ENCODE data around the gene DCUN1D4. TPM values are rescaled to one million over a fixed set of nuclear protein-coding genes. Genes with fewer than 3 reads are reported as not detected.

Gene DCUN1D4
- total RNA-seq (10 to 100 TPM; 24.6 to 27.0 TPM), polyA plus RNA-seq (10.3 TPM)

- CTCF ChIA-PET = interaction anchor here (1.0 to 2.8 kb wide), 5 partner anchors 10 to 65 kb away, joined by 3 to 10 read pairs (median 4); no protein-coding TSS in a partner anchor
- no peaks in the 10 kb centered on the region for H3K36me3 ChIP-seq (ENCODE audit: insufficient read depth, low read length)
- peaks cover 0 to 2% of the 10 kb centered on the region in 2 donors for H3K27me3 Mint-ChIP-seq
- POLR2A ChIA-PET = interaction anchor here (0.8 to 1.3 kb wide), 3 partner anchors 195 to 880 kb away, joined by 4 to 11 read pairs (median 5); partner anchors contain the start of gene SGCB
- DNase-seq = peak; percentile 96 to 98 (median 98)
- H3K9me3 Mint-ChIP-seq = no peaks in the 10 kb centered on the region
- H3K4me3 Mint-ChIP-seq = peak within 1 kb of the TSS; percentile 87 to 99 (median 97)
- peak within 1 kb of the TSS; percentile 66 for H3K27ac ChIP-seq (ENCODE audit: low read depth, low read length)
- no peaks in the 10 kb centered on the region for H3K9me3 ChIP-seq (ENCODE audit: low read length)
- H3K4me1 ChIP-seq (ENCODE audit: insufficient read depth, low read length) = peaks cover 6% of the 10 kb centered on the region
- H3K4me1 Mint-ChIP-seq = peaks cover 24 to 33% (median 30%) of the 10 kb centered on the region in 3 donors
- peak within 1 kb of the TSS; percentile 70 to 99 (median 92) for H3K27ac Mint-ChIP-seq
- no peaks in the 10 kb centered on the region for H3K27me3 ChIP-seq (ENCODE audit: insufficient read depth, low read length, poor library complexity, severe bottlenecking)
- H3K36me3 Mint-ChIP-seq = peaks cover 0 to 12% (median 0%) of the 10 kb centered on the region in 3 donors
- peak within 1 kb of the TSS; percentile 93 for H3K4me3 ChIP-seq (ENCODE audit: low read length)
Observed at GRCh38 chr4:51842554-51843308, at the start of gene DCUN1D4. TSS of gene DCUN1D4 (plus strand) at chr4:51843153. CDS start at chr4:51843243, 90 bp downstream.

GRCh38 chr4:51820443-51821234, 22.3 kb upstream of the DCUN1D4 start:
- DNase-seq = no peak
- POLR2A ChIA-PET = no interaction called here
- no peak overlapping the region for H3K4me3 Mint-ChIP-seq

GRCh38 chr4:51825341-51825740, 17.6 kb upstream of the DCUN1D4 start:
- H3K9me3 Mint-ChIP-seq = peaks cover 7 to 12% (median 11%) of the 10 kb centered on the region in 5 donors
- Histone ChIP-seq H3K27me3 (ENCODE audit: insufficient read depth, low read length, poor library complexity, severe bottlenecking) (no peaks in the 10 kb centered on the region), H3K27ac (ENCODE audit: low read depth, low read length) (no peak overlapping the region), H3K9me3 (ENCODE audit: low read length) (no peaks in the 10 kb centered on the region), H3K36me3 (ENCODE audit: insufficient read depth, low read length) (no peaks in the 10 kb centered on the region), H3K4me1 (ENCODE audit: insufficient read depth, low read length) (no peaks in the 10 kb centered on the region), H3K4me3 (ENCODE audit: low read length) (no peak overlapping the region)
- DNase-seq = no peak
- H3K4me1 Mint-ChIP-seq = no peaks in the 10 kb centered on the region
- ChIA-PET CTCF (no interaction called here), POLR2A (no interaction called here)
- H3K27me3 Mint-ChIP-seq = peaks cover 5 to 20% of the 10 kb centered on the region in 2 donors
- H3K4me3 Mint-ChIP-seq = no peak overlapping the region
- no peak overlapping the region for H3K27ac Mint-ChIP-seq
- peaks cover 1 to 10% (median 2%) of the 10 kb centered on the region in 3 donors for H3K36me3 Mint-ChIP-seq

More at GRCh38 chr4:51820443-51821234, 22.3 kb upstream of the DCUN1D4 start:
- Histone ChIP-seq H3K27me3 (ENCODE audit: insufficient read depth, low read length, poor library complexity, severe bottlenecking) (no peaks in the 10 kb centered on the region), H3K27ac (ENCODE audit: low read depth, low read length) (no peak overlapping the region), H3K4me1 (ENCODE audit: insufficient read depth, low read length) (no peaks in the 10 kb centered on the region), H3K4me3 (ENCODE audit: low read length) (no peak overlapping the region), H3K36me3 (ENCODE audit: insufficient read depth, low read length) (no peaks in the 10 kb centered on the region), H3K9me3 (ENCODE audit: low read length) (no peaks in the 10 kb centered on the region)
- CTCF ChIA-PET = interaction anchor here (0.8 to 1.3 kb wide), 2 partner anchors 8 to 12 kb away, joined by 3 read pairs; no protein-coding TSS in a partner anchor
- H3K36me3 Mint-ChIP-seq = peaks cover 1 to 35% (median 2%) of the 10 kb centered on the region in 3 donors
- H3K27ac Mint-ChIP-seq = no peak overlapping the region
- H3K27me3 Mint-ChIP-seq = peaks cover 3 to 7% of the 10 kb centered on the region in 2 donors
- no peaks in the 10 kb centered on the region for H3K4me1 Mint-ChIP-seq
- peaks cover 13 to 33% (median 28%) of the 10 kb centered on the region in 5 donors for H3K9me3 Mint-ChIP-seq

- H3K9me3 Mint-ChIP-seq = no peaks in the 10 kb centered on the region
- no peak overlapping the region for H3K4me3 Mint-ChIP-seq
- no peak for DNase-seq
- Histone ChIP-seq H3K4me3 (ENCODE audit: low read length) (no peak overlapping the region), H3K4me1 (ENCODE audit: insufficient read depth, low read length) (no peaks in the 10 kb centered on the region), H3K27me3 (ENCODE audit: insufficient read depth, low read length, poor library complexity, severe bottlenecking) (no peaks in the 10 kb centered on the region), H3K9me3 (ENCODE audit: low read length) (no peaks in the 10 kb centered on the region), H3K27ac (ENCODE audit: low read depth, low read length) (no peak overlapping the region), H3K36me3 (ENCODE audit: insufficient read depth, low read length) (no peaks in the 10 kb centered on the region)
- ChIA-PET POLR2A (no interaction called here), CTCF (no interaction called here)
- H3K27me3 Mint-ChIP-seq = peaks cover 11 to 34% of the 10 kb centered on the region in 2 donors
- H3K4me1 Mint-ChIP-seq = no peaks in the 10 kb centered on the region
- H3K36me3 Mint-ChIP-seq = no peaks in the 10 kb centered on the region
- no peak overlapping the region for H3K27ac Mint-ChIP-seq
Observed at GRCh38 chr4:51830156-51830720, 12.7 kb upstream of the DCUN1D4 start.

GRCh38 chr4:51831133-51831532, 11.8 kb upstream of the DCUN1D4 start:
- Histone ChIP-seq H3K27me3 (ENCODE audit: insufficient read depth, low read length, poor library complexity, severe bottlenecking) (no peaks in the 10 kb centered on the region), H3K9me3 (ENCODE audit: low read length) (no peaks in the 10 kb centered on the region), H3K27ac (ENCODE audit: low read depth, low read length) (no peak overlapping the region), H3K36me3 (ENCODE audit: insufficient read depth, low read length) (no peaks in the 10 kb centered on the region), H3K4me3 (ENCODE audit: low read length) (no peak overlapping the region), H3K4me1 (ENCODE audit: insufficient read depth, low read length) (no peaks in the 10 kb centered on the region)
- Mint-ChIP-seq H3K27ac (no peak overlapping the region), H3K4me1 (no peaks in the 10 kb centered on the region), H3K4me3 (no peak overlapping the region), H3K36me3 (no peaks in the 10 kb centered on the region), H3K27me3 (peaks cover 15 to 42% of the 10 kb centered on the region in 2 donors), H3K9me3 (no peaks in the 10 kb centered on the region)
- ChIA-PET POLR2A (no interaction called here), CTCF (interaction anchor here (1.2 to 2.5 kb wide), 3 partner anchors 192 to 207 kb away, joined by 5 to 12 read pairs (median 7); partner anchors contain the start of gene SGCB)
- peak; percentile 37 to 77 (median 48) for DNase-seq

- Histone ChIP-seq H3K9me3 (ENCODE audit: low read length) (no peaks in the 10 kb centered on the region), H3K27ac (ENCODE audit: low read depth, low read length) (no peak overlapping the region), H3K36me3 (ENCODE audit: insufficient read depth, low read length) (no peaks in the 10 kb centered on the region), H3K27me3 (ENCODE audit: insufficient read depth, low read length, poor library complexity, severe bottlenecking) (no peaks in the 10 kb centered on the region), H3K4me1 (ENCODE audit: insufficient read depth, low read length) (no peaks in the 10 kb centered on the region), H3K4me3 (ENCODE audit: low read length) (no peak overlapping the region)
- H3K4me1 Mint-ChIP-seq = no peaks in the 10 kb centered on the region
- ChIA-PET CTCF (interaction anchor here (2.3 to 2.5 kb wide), 2 partner anchors 10 to 192 kb away, joined by 10 to 12 read pairs; partner anchors contain the start of gene DCUN1D4), POLR2A (interaction anchor here (0.9 kb wide), 1 partner anchor 11 kb away, joined by 4 read pairs; no protein-coding TSS in a partner anchor)
- H3K4me3 Mint-ChIP-seq = no peak overlapping the region
- H3K27ac Mint-ChIP-seq = no peak overlapping the region
- H3K9me3 Mint-ChIP-seq = no peaks in the 10 kb centered on the region
- no peak for DNase-seq
- H3K27me3 Mint-ChIP-seq = peaks cover 15 to 47% of the 10 kb centered on the region in 2 donors
- no peaks in the 10 kb centered on the region for H3K36me3 Mint-ChIP-seq
Observed at GRCh38 chr4:51833236-51833635, 9.7 kb upstream of the DCUN1D4 start.

- Histone ChIP-seq H3K36me3 (ENCODE audit: insufficient read depth, low read length) (no peaks in the 10 kb centered on the region), H3K4me1 (ENCODE audit: insufficient read depth, low read length) (no peaks in the 10 kb centered on the region), H3K4me3 (ENCODE audit: low read length) (no peak overlapping the region), H3K27me3 (ENCODE audit: insufficient read depth, low read length, poor library complexity, severe bottlenecking) (no peaks in the 10 kb centered on the region), H3K27ac (ENCODE audit: low read depth, low read length) (no peak overlapping the region), H3K9me3 (ENCODE audit: low read length) (no peaks in the 10 kb centered on the region)
- no peak for DNase-seq
- H3K4me1 Mint-ChIP-seq = no peaks in the 10 kb centered on the region
- H3K27ac Mint-ChIP-seq = no peak overlapping the region
- CTCF ChIA-PET = interaction anchor here (0.8 kb wide), 1 partner anchor 8 kb away, joined by 3 read pairs; no protein-coding TSS in a partner anchor
- peaks cover 10 to 29% of the 10 kb centered on the region in 2 donors for H3K27me3 Mint-ChIP-seq
- POLR2A ChIA-PET = no interaction called here
- H3K36me3 Mint-ChIP-seq = no peaks in the 10 kb centered on the region
- H3K4me3 Mint-ChIP-seq = no peak overlapping the region
- no peaks in the 10 kb centered on the region for H3K9me3 Mint-ChIP-seq
Observed at GRCh38 chr4:51835079-51835478, 7.9 kb upstream of the DCUN1D4 start.
